Anterior cingulate cortex (tissue), 58 donors: ENCODE results near the gene ATP6V0D1.

Experiments used
- DNase-seq, 58 donors: peaks; one replicate each; lab custom pipeline; 2025; lab: John Stamatoyannopoulos, UW

Gene ATP6V0D1

GRCh38 chr16:67464565-67464964 is 16.4 kb downstream of the ATP6V0D1 start:
- DNase-seq: peak in 28 of 58 donors; percentile 13 to 81 (median 38)

GRCh38 chr16:67463691-67464090 is 17.3 kb downstream of the ATP6V0D1 start:
- DNase-seq: no peak

- no peak for DNase-seq
Measured at GRCh38 chr16:67463059-67463458, 17.9 kb downstream of the ATP6V0D1 start.

GRCh38 chr16:67462279-67462655 is 18.7 kb downstream of the ATP6V0D1 start:
- DNase-seq: no peak

GRCh38 chr16:67461600-67462278 is 19.2 kb downstream of the ATP6V0D1 start:
- DNase-seq: no peak

- DNase-seq: no peak
Measured at GRCh38 chr16:67460961-67461360, 20.0 kb downstream of the ATP6V0D1 start.

GRCh38 chr16:67460168-67460567 is 20.8 kb downstream of the ATP6V0D1 start:
- no peak for DNase-seq

GRCh38 chr16:67459861-67460150 is 21.2 kb downstream of the ATP6V0D1 start:
- DNase-seq: peak in 3 of 58 donors; percentile 53 to 74 (median 54)

GRCh38 chr16:67459066-67459860 is 21.7 kb downstream of the ATP6V0D1 start:
- peak in 27 of 58 donors; percentile 10 to 74 (median 37) for DNase-seq

- no peak for DNase-seq
Measured at GRCh38 chr16:67458121-67458641, 22.8 kb downstream of the ATP6V0D1 start.

- no peak for DNase-seq
Measured at GRCh38 chr16:67457611-67458010, 23.3 kb downstream of the ATP6V0D1 start.

GRCh38 chr16:67456391-67457081 is 24.4 kb downstream of the ATP6V0D1 start:
- peak in 29 of 58 donors; percentile 12 to 63 (median 32) for DNase-seq

GRCh38 chr16:67454852-67455251 is 26.1 kb downstream of the ATP6V0D1 start:
- DNase-seq: no peak

- DNase-seq: no peak
Measured at GRCh38 chr16:67454104-67454503, 26.9 kb downstream of the ATP6V0D1 start.

- DNase-seq: no peak
Measured at GRCh38 chr16:67451704-67452435, 29.1 kb downstream of the ATP6V0D1 start.

GRCh38 chr16:67451061-67451703 is 29.8 kb downstream of the ATP6V0D1 start:
- DNase-seq: peak in 18 of 58 donors; percentile 6 to 53 (median 27)

GRCh38 chr16:67449739-67450138 is 31.2 kb downstream of the ATP6V0D1 start:
- DNase-seq: no peak

GRCh38 chr16:67449336-67449735 is 31.6 kb downstream of the ATP6V0D1 start:
- peak in 1 of 58 donors; percentile 16 for DNase-seq

- no peak for DNase-seq
Measured at GRCh38 chr16:67448580-67448979, 32.4 kb downstream of the ATP6V0D1 start.

- peak in 2 of 58 donors; percentile 7 to 16 for DNase-seq
Measured at GRCh38 chr16:67447508-67448076, 33.4 kb downstream of the ATP6V0D1 start.
